RWPE2 (cell line): Measurements from ENCODE around the gene NR1I2.

Source experiments
- ATAC-seq: fragments of 200-7000 bp; cut with Tn5 transposase; 3 replicates; pipeline ENCODE4 v1.9.1; 2021; ENCODE audit warnings: low read depth
- DNase-seq: peaks from one replicate; pipeline ENCODE4 v3.0.0-alpha.2; 2020; ENCODE audit warnings: low spot score
- H3K27ac ChIP-seq: fragments of 450-650 bp; 2 replicates; pipeline ENCODE4 v1.5.1; 2017; ENCODE audit warnings: mild to moderate bottlenecking; ENCODE audit not compliant: poor library complexity, severe bottlenecking
- H3K27me3 ChIP-seq: fragments of 250-450 bp; sonication (Bioruptor Pico); 2 replicates; pipeline ENCODE4 v1.5.1; 2021; ENCODE audit warnings: mild to moderate bottlenecking, moderate library complexity; ENCODE audit not compliant: insufficient read depth, poor library complexity, severe bottlenecking
- H3K36me3 ChIP-seq: fragments of 250-450 bp; sonication (Bioruptor Pico); 2 replicates; pipeline ENCODE4 v1.5.1; 2020; ENCODE audit warnings: low read depth, mild to moderate bottlenecking, moderate library complexity
- H3K4me1 ChIP-seq: fragments of 250-450 bp; sonication (Bioruptor Pico); 2 replicates; pipeline ENCODE4 v1.5.1; 2021; ENCODE audit warnings: mild to moderate bottlenecking, moderate library complexity; ENCODE audit not compliant: insufficient read depth, poor library complexity, severe bottlenecking
- H3K4me3 ChIP-seq: fragments of 250-450 bp; sonication (Bioruptor Pico); 2 replicates; pipeline ENCODE4 v1.5.1; 2021; ENCODE audit warnings: mild to moderate bottlenecking, moderate library complexity; ENCODE audit not compliant: severe bottlenecking
- H3K9me3 ChIP-seq: fragments of 250-450 bp; sonication (Bioruptor Pico); 2 replicates; pipeline ENCODE4 v1.5.1; 2021; ENCODE audit warnings: mild to moderate bottlenecking, moderate library complexity; ENCODE audit not compliant: severe bottlenecking
- TF ChIP-seq, protein P1 (sequence below): fragments of 450-650 bp; IDR thresholded peaks from one replicate; pipeline ENCODE4 v1.5.1; 2017; ENCODE audit warnings: mild to moderate bottlenecking, moderate library complexity; ENCODE audit not compliant: poor library complexity, severe bottlenecking

Gene NR1I2

GRCh38 chr3:119861681-119862080 lies 79.8 kb downstream of the NR1I2 start:
- H3K27ac ChIP-seq = no peak overlapping the region
- H3K4me1 ChIP-seq = no peaks in the 10 kb centered on the region
- DNase-seq (no peak), ATAC-seq (no peak)
- TF ChIP-seq, protein P1, sequence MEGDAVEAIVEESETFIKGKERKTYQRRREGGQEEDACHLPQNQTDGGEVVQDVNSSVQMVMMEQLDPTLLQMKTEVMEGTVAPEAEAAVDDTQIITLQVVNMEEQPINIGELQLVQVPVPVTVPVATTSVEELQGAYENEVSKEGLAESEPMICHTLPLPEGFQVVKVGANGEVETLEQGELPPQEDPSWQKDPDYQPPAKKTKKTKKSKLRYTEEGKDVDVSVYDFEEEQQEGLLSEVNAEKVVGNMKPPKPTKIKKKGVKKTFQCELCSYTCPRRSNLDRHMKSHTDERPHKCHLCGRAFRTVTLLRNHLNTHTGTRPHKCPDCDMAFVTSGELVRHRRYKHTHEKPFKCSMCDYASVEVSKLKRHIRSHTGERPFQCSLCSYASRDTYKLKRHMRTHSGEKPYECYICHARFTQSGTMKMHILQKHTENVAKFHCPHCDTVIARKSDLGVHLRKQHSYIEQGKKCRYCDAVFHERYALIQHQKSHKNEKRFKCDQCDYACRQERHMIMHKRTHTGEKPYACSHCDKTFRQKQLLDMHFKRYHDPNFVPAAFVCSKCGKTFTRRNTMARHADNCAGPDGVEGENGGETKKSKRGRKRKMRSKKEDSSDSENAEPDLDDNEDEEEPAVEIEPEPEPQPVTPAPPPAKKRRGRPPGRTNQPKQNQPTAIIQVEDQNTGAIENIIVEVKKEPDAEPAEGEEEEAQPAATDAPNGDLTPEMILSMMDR = no peak
- H3K27me3 ChIP-seq = no peaks in the 10 kb centered on the region
- no peak overlapping the region for H3K4me3 ChIP-seq
- H3K36me3 ChIP-seq = peaks cover 93% of the 10 kb centered on the region
- peaks cover 4% of the 10 kb centered on the region for H3K9me3 ChIP-seq

DNA sequence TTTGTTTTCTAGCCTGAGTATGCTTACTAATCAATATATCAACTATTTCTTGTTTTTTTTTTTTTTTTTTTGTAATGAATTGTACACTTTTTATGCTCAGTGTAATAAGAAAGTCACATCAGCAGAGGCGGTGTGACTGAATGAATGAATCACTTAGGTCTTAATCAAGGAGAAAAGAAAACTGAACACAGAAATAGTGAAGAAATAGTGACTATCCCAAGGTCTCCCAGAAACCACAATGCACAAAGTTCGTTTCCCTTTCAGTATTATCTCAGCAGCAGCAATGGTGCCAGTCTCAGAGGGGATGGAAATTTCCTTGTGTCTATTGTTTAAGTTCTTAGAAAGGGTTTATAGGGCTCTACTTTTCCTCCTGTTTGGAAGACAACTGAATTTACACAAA lies 80.7 kb downstream of the NR1I2 start:
- TF ChIP-seq, protein P1 = no peak
- Histone ChIP-seq H3K4me1 (no peaks in the 10 kb centered on the region), H3K27ac (no peak overlapping the region), H3K27me3 (no peaks in the 10 kb centered on the region), H3K36me3 (peaks cover 93% of the 10 kb centered on the region), H3K9me3 (peaks cover 4% of the 10 kb centered on the region), H3K4me3 (no peak overlapping the region)
- ATAC-seq (no peak), DNase-seq (no peak)

DNA sequence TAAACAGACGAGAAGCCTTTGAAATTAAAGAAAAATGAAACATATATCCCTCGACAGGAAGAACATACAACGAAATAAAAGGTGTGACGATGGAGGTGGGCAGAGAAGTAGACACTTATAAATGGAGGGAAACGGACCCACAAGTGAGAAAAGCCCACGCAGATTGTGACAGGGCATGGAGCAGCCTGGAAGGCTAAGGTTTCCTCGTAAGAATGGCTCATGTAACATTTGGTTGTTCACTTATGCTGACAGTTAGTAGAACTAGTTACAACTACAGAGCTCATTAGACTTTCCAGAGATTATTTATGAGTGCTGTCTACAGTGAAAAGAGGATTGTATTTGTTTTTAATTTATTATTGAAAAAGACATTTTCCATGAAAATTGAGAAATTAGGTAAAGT lies 82.6 kb downstream of the NR1I2 start:
- no peaks in the 10 kb centered on the region for H3K27me3 ChIP-seq
- H3K9me3 ChIP-seq = no peaks in the 10 kb centered on the region
- DNase-seq = no peak
- no peak for ATAC-seq
- H3K36me3 ChIP-seq = peaks cover 84% of the 10 kb centered on the region
- TF ChIP-seq, protein P1 = no peak
- no peaks in the 10 kb centered on the region for H3K4me1 ChIP-seq
- H3K27ac ChIP-seq = no peak overlapping the region
- no peak overlapping the region for H3K4me3 ChIP-seq
